GM12878 (cell line): ENCODE results near the gene SLITRK3. TPM values are rescaled to one million over a fixed set of nuclear protein-coding genes. Genes with fewer than 3 reads are reported as not detected.

Source experiments
- ATAC-seq: fragments of 200-7000 bp; cut with Tn5 transposase; 3 replicates; pipeline ENCODE4 v1.9.1; 2020; ENCODE audit warnings: mild to moderate bottlenecking, moderate library complexity
- BruUV-seq: library from RNA; stranded (reverse); fragments of 400-500 nt; replicated peaks from 2 replicates; lab custom pipeline; 2021; lab: Mats Ljungman, UMichigan
- CTCF ChIA-PET: fragments of 300-600 bp; sonication (Branson Sonifier 250); formaldehyde crosslinking; extraction: SDS; loops from one replicate; lab custom pipeline; 2021; ENCODE audit warnings: inconsistent platforms; lab: Yijun Ruan, JAX
- POLR2A ChIA-PET: fragments of 350-600 bp; formaldehyde crosslinking; extraction: SDS; loops from one replicate; lab custom pipeline; 2021; ENCODE audit warnings: inconsistent platforms; lab: Charles Lee
- RAD21 ChIA-PET: fragments of 300-600 bp; sonication (Branson Sonifier 250); formaldehyde crosslinking; loops from one replicate; lab custom pipeline; 2023; ENCODE audit warnings: antibody characterized with exemption; ENCODE audit not compliant: unreplicated experiment; lab: Charles Lee
- SMC1A ChIA-PET: fragments of 300-600 bp; sonication (Branson Sonifier 250); formaldehyde crosslinking; loops from one replicate; lab custom pipeline; 2023; ENCODE audit not compliant: unreplicated experiment, uncharacterized antibody; lab: Charles Lee
- DNase-seq: peaks from one replicate; pipeline ENCODE4 v3.0.0-alpha.2; 2011; ENCODE audit warnings: low read depth, low spot score
- FAIRE-seq: peaks from 3 replicates; lab custom pipeline; 2011; peaks lifted over from hg19 to GRCh38; lab: Jason Lieb, UNC
- H2AFZ ChIP-seq: 2 replicates; pipeline ENCODE4 v1.6.0; 2011; ENCODE audit warnings: low read depth, low read length, control low read depth; ENCODE audit not compliant: control insufficient read depth
- H3K27ac ChIP-seq: 2 replicates; pipeline ENCODE4 v1.5.1; 2011; ENCODE audit warnings: control low read depth; ENCODE audit not compliant: control insufficient read depth, insufficient read depth
- H3K27me3 ChIP-seq, 2 experiments: replicated peaks in 1 of 2; 2 replicates each; pipeline versions ENCODE4 v1.6.0 to v1.6.1; 2011; ENCODE audit warnings: low read length in 1 of 2; ENCODE audit not compliant: control insufficient read depth in 2 of 2, insufficient read depth in 2 of 2
- H3K36me3 ChIP-seq, 2 experiments: 2 replicates each; pipeline ENCODE4 v1.5.1; 2011; ENCODE audit warnings: low read length in 1 of 2; ENCODE audit not compliant: control insufficient read depth in 2 of 2, insufficient read depth in 2 of 2
- H3K4me1 ChIP-seq: 2 replicates; pipeline ENCODE4 v1.6.1; 2011; ENCODE audit warnings: mild to moderate bottlenecking, low read length, moderate library complexity, mixed read lengths; ENCODE audit not compliant: control insufficient read depth, insufficient read depth
- H3K4me2 ChIP-seq: 2 replicates; pipeline ENCODE4 v1.6.0; 2011; ENCODE audit warnings: control low read depth; ENCODE audit not compliant: control insufficient read depth, insufficient read depth
- H3K4me3 ChIP-seq: fragments of 200-600 bp; sonication (generic); 2 replicates; pipeline ENCODE4 v1.5.1; 2016
- H3K79me2 ChIP-seq: 2 replicates; pipeline ENCODE4 v1.6.0; 2011; ENCODE audit warnings: low read length; ENCODE audit not compliant: control insufficient read depth, insufficient read depth
- H3K9ac ChIP-seq: 2 replicates; pipeline ENCODE4 v1.8.0; 2011; ENCODE audit warnings: low read length, control low read depth, mixed read lengths; ENCODE audit not compliant: control insufficient read depth, insufficient read depth
- H3K9me3 ChIP-seq: replicated peaks from 3 replicates; pipeline ENCODE4 v1.5.1; 2011; ENCODE audit warnings: mild to moderate bottlenecking, low read length; ENCODE audit not compliant: control insufficient read depth, insufficient read depth
- H4K20me1 ChIP-seq: 2 replicates; pipeline ENCODE4 v1.6.0; 2011; ENCODE audit not compliant: control insufficient read depth, insufficient read depth
- BCL11A ChIP-seq: IDR thresholded peaks from 2 replicates; pipeline ENCODE4 v1.6.1; 2011; ENCODE audit warnings: low read depth, low read length
- BCLAF1 ChIP-seq: fragments of 450-650 bp; IDR thresholded peaks from 2 replicates; pipeline ENCODE4 v1.6.1; 2017; ENCODE audit warnings: antibody characterized with exemption, mild to moderate bottlenecking, moderate library complexity
- MLLT1 ChIP-seq: fragments of 450-650 bp; IDR thresholded peaks from 2 replicates; pipeline ENCODE4 v1.6.1; 2016; ENCODE audit warnings: mild to moderate bottlenecking
- NFXL1 ChIP-seq: fragments of 450-650 bp; IDR thresholded peaks from 2 replicates; pipeline ENCODE4 v1.6.1; 2017; ENCODE audit warnings: antibody characterized with exemption, mild to moderate bottlenecking, borderline replicate concordance
- STAT3 ChIP-seq: IDR thresholded peaks from 2 replicates; pipeline ENCODE4 v1.6.1; 2011; ENCODE audit warnings: low read depth, low read length, improper control_type of control experiment
- ZNF24 ChIP-seq: fragments of 450-650 bp; IDR thresholded peaks from 2 replicates; pipeline ENCODE4 v1.6.1; 2017; ENCODE audit warnings: antibody characterized with exemption, mild to moderate bottlenecking
- in situ Hi-C: fragments of 300-500 bp; cut with MboI; formaldehyde crosslinking; loops from 9 replicates; pipeline ENCODE4 v1.14.3; 2018; ENCODE audit warnings: mixed read lengths
- intact Hi-C: fragments of 100-400 bp; cut with micrococcal nuclease; formaldehyde crosslinking; loops from one replicate; pipeline ENCODE4 v1.14.2; 2022; ENCODE audit not compliant: unreplicated experiment
- polyA plus RNA-seq, 11 experiments: library from polyadenylated mRNA; depleted of rRNA in 4 of 11; unstranded in 6 of 11; stranded (reverse) in 5 of 11; fragments of >200 nt; fragmentation: Nextera tagmentation in 4 of 11; fragmentation: Illumina TruSeq in 1 of 11; extraction: Ambion mirVana in 4 of 11; extraction: Trizol in 1 of 11; gene quantifications; 1 replicate in 1 of 11; 2 replicates in 10 of 11; pipeline versions ENCODE4 v1.2.1 to v1.2.3, GENCODE V29; 2011 to 2016; ENCODE audit warnings: inconsistent platforms in 2 of 11, missing spikeins in 2 of 11, low read depth in 1 of 11
- total RNA-seq, 4 experiments: library from RNA; depleted of rRNA in 3 of 4; stranded (reverse); fragments of >200 nt in 3 of 4; fragmentation: Illumina TruSeq in 1 of 4; extraction: Trizol in 1 of 4; gene quantifications; 2 replicates each; pipeline versions ENCODE4 v1.2.1 to v1.2.3, GENCODE V29; 2013 to 2021

Gene SLITRK3
- total and polyA plus RNA-seq, 10 of the 15 experiments (the other 5 are each of a cell fraction or from before 2014, with no cell fraction given): 0.03 TPM; not detected in 9

GRCh38 chr3:165243597-165243996 is 47.4 kb upstream of the SLITRK3 start:
- H3K9me3 ChIP-seq: no peaks in the 10 kb centered on the region
- H4K20me1 ChIP-seq: no peaks in the 10 kb centered on the region
- in situ Hi-C loops (no loop called here), intact Hi-C loops (no loop called here)
- TF ChIP-seq STAT3 (no peak), MLLT1 (no peak), BCLAF1 (no peak), BCL11A (no peak), ZNF24 (no peak), NFXL1 (no peak)
- H3K36me3 ChIP-seq: no peaks in the 10 kb centered on the region
- no peaks in the 10 kb centered on the region for H3K4me1 ChIP-seq
- no TSS peak for BruUV-seq
- no peak overlapping the region for H3K9ac ChIP-seq
- H3K79me2 ChIP-seq: no peaks in the 10 kb centered on the region
- SMC1A ChIA-PET: interaction anchor here (1.1 kb wide), 1 partner anchor 12 kb away, joined by 3 read pairs; no protein-coding TSS in a partner anchor
- CTCF ChIA-PET: no interaction called here
- H3K4me2 ChIP-seq: no peak overlapping the region
- no peak overlapping the region for H2AFZ ChIP-seq
- no peak overlapping the region for H3K27ac ChIP-seq
- RAD21 ChIA-PET: no interaction called here
- H3K4me3 ChIP-seq: no peak overlapping the region
- POLR2A ChIA-PET: no interaction called here
- no peak for ATAC-seq
- no peak for DNase-seq
- no peak for FAIRE-seq
- no peaks in the 10 kb centered on the region for H3K27me3 ChIP-seq
